Thoracic aorta (tissue), 2 donors: ENCODE measurements around the gene IL22RA1. TPM values are rescaled to one million over a fixed set of nuclear protein-coding genes. Genes with fewer than 3 reads are reported as not detected.
A peak's percentile ranks its signal among the peaks of the same experiment; 100 is the strongest.

Experiments used
- ATAC-seq: fragments of 150-250 bp; one replicate; pipeline ENCODE4 v1.8.0; 2017; ENCODE audit warnings: low read depth; ENCODE audit not compliant: insufficient number of reproducible peaks, low FRiP score
- DNase-seq: peaks from one replicate; pipeline ENCODE4 v3.0.0-alpha.2; 2020; ENCODE audit warnings: low spot score
- H3K27ac ChIP-seq, 2 donors: fragments of 200-600 bp; sonication (generic); 1 replicate in 1 of 2; 2 replicates in 1 of 2; pipeline ENCODE4 v1.5.1; 2016; ENCODE audit warnings: mild to moderate bottlenecking in 2 of 2, moderate library complexity in 2 of 2
- H3K27me3 ChIP-seq: fragments of 200-600 bp; sonication (generic); replicated peaks from 2 replicates; pipeline ENCODE4 v1.6.0; 2016; ENCODE audit warnings: mild to moderate bottlenecking; ENCODE audit not compliant: insufficient read depth
- H3K36me3 ChIP-seq: fragments of 200-600 bp; sonication (generic); one replicate; pipeline ENCODE4 v1.5.1; 2016
- H3K4me1 ChIP-seq, 2 donors: fragments of 200-600 bp; sonication (generic); 1 replicate in 1 of 2; 2 replicates in 1 of 2; pipeline versions ENCODE4 v1.5.1 to v1.6.0; 2016; ENCODE audit warnings: low read depth in 2 of 2, mild to moderate bottlenecking in 1 of 2; ENCODE audit not compliant: control insufficient read depth in 1 of 2
- H3K4me3 ChIP-seq: fragments of 200-600 bp; sonication (generic); 2 replicates; pipeline ENCODE4 v1.5.1; 2016; ENCODE audit warnings: mild to moderate bottlenecking
- H3K9me3 ChIP-seq: fragments of 200-600 bp; sonication (generic); 2 replicates; pipeline ENCODE4 v1.5.1; 2016
- total RNA-seq, 2 donors: library from RNA; depleted of rRNA; stranded (reverse); fragments of >200 nt; gene quantifications; one replicate each; pipeline versions ENCODE4 v1.1.0 to v1.2.3, GENCODE V29; 2016
- TF ChIP-seq, protein P1 (sequence below): fragments of 200-600 bp; sonication (generic); IDR thresholded peaks from one replicate; pipeline ENCODE4 v1.5.1; 2019; ENCODE audit warnings: antibody characterized with exemption

Gene IL22RA1
- total RNA-seq, 2 donors from 2014 or later, result 0.14 to 0.21 TPM

DNA sequence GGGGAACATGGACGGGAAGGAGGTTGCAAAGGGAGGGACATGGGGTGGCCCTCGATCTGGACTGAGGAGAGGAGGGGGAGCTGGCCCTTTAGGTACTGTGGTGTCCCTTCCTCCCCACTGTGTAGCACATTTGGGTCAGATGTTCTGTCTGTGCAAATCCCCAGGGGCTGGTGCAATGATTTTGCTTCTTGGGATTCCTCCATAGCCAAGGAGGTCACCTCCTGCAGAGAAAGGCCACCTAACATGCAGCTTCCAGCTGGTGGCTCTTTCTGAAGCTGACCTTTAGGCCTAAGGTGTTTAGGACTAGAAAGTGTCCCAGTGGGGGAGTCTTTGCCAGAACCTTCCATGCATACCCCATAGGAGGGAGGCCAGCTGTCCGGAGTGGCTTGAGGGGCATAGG lies 22.0 kb downstream of the IL22RA1 start:
- Histone ChIP-seq H3K9me3 (no peaks in the 10 kb centered on the region), H3K4me1 (peaks cover 0 to 14% of the 10 kb centered on the region in 2 donors), H3K4me3 (no peak overlapping the region), H3K36me3 (no peaks in the 10 kb centered on the region), H3K27me3 (no peaks in the 10 kb centered on the region), H3K27ac (no peak overlapping the region)
- no peak for ATAC-seq
- DNase-seq, result no peak
- TF ChIP-seq, protein P1, sequence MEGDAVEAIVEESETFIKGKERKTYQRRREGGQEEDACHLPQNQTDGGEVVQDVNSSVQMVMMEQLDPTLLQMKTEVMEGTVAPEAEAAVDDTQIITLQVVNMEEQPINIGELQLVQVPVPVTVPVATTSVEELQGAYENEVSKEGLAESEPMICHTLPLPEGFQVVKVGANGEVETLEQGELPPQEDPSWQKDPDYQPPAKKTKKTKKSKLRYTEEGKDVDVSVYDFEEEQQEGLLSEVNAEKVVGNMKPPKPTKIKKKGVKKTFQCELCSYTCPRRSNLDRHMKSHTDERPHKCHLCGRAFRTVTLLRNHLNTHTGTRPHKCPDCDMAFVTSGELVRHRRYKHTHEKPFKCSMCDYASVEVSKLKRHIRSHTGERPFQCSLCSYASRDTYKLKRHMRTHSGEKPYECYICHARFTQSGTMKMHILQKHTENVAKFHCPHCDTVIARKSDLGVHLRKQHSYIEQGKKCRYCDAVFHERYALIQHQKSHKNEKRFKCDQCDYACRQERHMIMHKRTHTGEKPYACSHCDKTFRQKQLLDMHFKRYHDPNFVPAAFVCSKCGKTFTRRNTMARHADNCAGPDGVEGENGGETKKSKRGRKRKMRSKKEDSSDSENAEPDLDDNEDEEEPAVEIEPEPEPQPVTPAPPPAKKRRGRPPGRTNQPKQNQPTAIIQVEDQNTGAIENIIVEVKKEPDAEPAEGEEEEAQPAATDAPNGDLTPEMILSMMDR, result no peak

DNA sequence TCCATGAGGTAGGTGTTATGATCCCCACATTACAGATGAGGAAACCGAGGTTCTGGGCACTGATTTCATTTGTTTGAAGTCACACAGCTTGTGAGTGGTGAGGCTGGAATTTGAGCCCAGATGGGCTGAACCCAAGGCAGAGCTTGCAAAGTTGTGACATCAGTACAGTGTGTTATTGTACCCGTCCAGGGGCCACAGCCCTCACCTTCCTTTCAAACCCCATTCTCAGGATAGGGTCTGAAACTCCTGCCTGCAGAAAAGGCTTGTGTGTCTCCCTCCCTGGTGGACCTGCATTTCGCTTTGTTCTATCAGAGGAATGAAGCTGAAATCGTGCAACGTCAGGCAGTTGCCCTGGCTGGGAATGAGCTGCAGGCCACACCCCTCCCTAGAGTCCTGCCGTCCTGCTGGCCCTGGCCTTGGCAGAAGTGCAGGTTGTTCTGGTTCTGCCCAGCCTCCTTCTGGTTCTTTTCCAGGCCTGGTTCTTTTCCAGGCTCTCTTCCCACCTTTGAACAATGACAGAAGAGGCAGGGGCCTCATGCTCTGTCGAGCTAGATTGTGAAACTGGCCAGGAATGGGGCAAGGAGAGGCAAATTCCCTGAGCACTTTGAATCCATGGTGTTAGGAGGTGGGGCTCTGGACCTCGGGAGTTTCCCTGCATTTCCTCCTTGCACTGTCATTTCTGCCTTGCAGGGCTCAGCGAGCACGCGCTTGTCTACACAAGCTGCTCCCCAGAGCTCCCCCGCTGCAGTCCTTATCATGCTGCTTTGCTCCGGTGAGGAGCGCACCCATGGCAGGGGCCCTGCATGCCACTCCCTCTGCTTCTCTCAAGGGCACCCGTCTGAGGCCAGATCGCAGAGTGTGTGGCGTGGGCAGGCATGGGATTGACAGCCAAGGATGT lies 22.8 kb downstream of the IL22RA1 start:
- H3K4me1 ChIP-seq, result peaks cover 0 to 12% of the 10 kb centered on the region in 2 donors
- H3K27me3 ChIP-seq, result no peaks in the 10 kb centered on the region
- H3K27ac ChIP-seq, result no peak overlapping the region
- H3K36me3 ChIP-seq, result no peaks in the 10 kb centered on the region
- TF ChIP-seq, protein P1, result no peak
- no peaks in the 10 kb centered on the region for H3K9me3 ChIP-seq
- no peak for DNase-seq
- H3K4me3 ChIP-seq, result peak overlapping the region; percentile 5
- ATAC-seq, result no peak

DNA sequence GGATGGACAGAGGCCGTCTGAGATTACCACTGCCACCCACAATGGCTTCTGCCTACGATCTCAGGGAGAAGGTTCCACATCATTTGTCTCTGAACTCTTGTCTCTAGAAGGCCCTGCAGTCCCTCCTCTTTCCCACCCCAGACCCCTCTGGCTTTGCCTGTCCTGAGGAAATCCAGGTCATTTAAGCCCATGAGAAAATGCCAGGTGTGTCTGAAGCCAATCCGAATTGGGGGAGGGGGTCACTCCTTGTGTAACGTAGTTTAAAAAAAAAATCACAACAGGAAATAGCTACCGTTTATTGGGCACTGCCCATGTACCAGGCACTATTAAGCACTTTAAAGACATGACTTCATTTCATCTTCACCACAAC lies 23.5 kb downstream of the IL22RA1 start:
- Histone ChIP-seq H3K9me3 (no peaks in the 10 kb centered on the region), H3K27me3 (no peaks in the 10 kb centered on the region), H3K4me3 (no peak overlapping the region), H3K27ac (no peak overlapping the region), H3K4me1 (peaks cover 0 to 12% of the 10 kb centered on the region in 2 donors), H3K36me3 (no peaks in the 10 kb centered on the region)
- ATAC-seq (no peak), DNase-seq (no peak)
- TF ChIP-seq, protein P1, result no peak

DNA sequence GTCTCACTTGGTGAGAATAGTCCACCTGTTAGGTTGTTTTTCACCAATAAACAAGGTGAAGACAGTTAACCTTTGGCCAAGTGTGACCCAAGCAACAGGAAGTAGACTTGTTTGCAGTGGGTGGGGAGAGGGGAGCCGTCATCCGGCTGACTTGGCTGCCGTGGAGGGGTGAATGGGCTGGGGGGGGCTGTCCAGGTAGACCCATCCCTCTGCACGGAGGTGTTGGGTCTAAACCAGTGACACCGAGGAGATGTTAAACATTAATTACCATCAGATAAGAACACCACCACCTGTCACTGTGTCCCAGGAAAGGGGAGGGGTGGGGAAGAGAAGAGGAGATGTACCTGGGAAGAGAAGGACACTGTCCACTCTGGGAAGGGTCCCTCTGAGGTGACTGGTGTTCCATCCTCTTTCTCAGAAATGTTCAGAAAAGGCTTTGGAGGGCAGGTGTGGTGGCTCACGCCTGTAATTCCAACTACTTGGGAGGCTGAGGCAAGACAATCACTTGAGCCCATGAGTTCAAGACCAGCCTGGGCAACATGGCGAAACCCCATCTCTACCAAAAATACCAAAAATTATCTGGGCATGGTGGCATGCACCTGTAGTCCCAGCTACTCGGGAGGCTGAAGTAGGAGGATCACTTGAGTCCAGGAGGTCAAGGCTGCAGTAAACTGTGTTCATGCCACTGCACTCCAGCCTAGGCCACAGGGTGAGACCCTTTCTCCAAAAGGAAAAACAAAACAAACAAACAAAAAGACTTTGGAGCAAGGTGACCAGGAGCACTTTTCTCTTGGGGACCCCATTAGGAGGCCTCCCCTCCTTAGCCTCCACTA lies 24.3 kb downstream of the IL22RA1 start:
- Histone ChIP-seq H3K4me1 (peaks cover 0 to 12% of the 10 kb centered on the region in 2 donors), H3K4me3 (no peak overlapping the region), H3K27ac (no peak overlapping the region), H3K9me3 (no peaks in the 10 kb centered on the region), H3K27me3 (no peaks in the 10 kb centered on the region), H3K36me3 (no peaks in the 10 kb centered on the region)
- TF ChIP-seq, protein P1, result no peak
- ATAC-seq (no peak), DNase-seq (no peak)
